Measurements from ENCODE around the gene SLC27A1. TPM values are rescaled to one million over a fixed set of nuclear protein-coding genes. Genes with fewer than 3 reads are reported as not detected.

Gene SLC27A1
- total RNA-seq, 2 donors from 2014 or later, result 11.8 to 16.9 TPM

DNA sequence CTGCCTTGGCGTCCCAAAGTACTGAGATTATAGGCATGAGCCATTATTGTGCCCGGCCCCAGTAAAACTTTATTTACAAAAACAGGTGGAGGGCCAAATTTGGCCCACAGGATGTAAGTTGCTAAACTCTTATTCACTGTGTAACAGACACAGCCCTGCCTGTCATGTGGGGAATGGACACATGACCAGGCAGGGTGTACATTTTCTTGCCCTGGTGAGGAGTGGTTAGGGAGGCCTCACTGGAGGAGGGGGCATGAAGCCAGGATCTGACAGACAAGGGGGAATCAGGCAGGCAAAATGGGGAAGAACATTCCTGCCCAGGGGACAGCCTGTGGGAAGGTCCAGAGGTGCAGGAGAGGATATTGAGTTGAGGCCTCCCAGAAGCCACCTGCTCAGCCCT lies 33.7 kb downstream of the SLC27A1 start:
- H3K27me3 ChIP-seq (ENCODE audit: control insufficient read depth, insufficient read depth, low read length, poor library complexity, severe bottlenecking), result no peaks in the 10 kb centered on the region
- H3K36me3 ChIP-seq (ENCODE audit: control insufficient read depth, insufficient read depth, low read length), result no peaks in the 10 kb centered on the region
- no peak overlapping the region for H3K27ac ChIP-seq (ENCODE audit: low read depth, low read length)
- WGBS, 2 experiments (ENCODE audit: insufficient coverage in 1 of 2, insufficient read length in 1 of 2), result 95% methylated on average over 2 of the region's 2 CpGs; no CpG with 5 or more reads in 1 of the 2 experiments
- H3K4me1 ChIP-seq (ENCODE audit: control insufficient read depth, insufficient read depth, low read length), result no peaks in the 10 kb centered on the region
- TF ChIP-seq, protein P1, sequence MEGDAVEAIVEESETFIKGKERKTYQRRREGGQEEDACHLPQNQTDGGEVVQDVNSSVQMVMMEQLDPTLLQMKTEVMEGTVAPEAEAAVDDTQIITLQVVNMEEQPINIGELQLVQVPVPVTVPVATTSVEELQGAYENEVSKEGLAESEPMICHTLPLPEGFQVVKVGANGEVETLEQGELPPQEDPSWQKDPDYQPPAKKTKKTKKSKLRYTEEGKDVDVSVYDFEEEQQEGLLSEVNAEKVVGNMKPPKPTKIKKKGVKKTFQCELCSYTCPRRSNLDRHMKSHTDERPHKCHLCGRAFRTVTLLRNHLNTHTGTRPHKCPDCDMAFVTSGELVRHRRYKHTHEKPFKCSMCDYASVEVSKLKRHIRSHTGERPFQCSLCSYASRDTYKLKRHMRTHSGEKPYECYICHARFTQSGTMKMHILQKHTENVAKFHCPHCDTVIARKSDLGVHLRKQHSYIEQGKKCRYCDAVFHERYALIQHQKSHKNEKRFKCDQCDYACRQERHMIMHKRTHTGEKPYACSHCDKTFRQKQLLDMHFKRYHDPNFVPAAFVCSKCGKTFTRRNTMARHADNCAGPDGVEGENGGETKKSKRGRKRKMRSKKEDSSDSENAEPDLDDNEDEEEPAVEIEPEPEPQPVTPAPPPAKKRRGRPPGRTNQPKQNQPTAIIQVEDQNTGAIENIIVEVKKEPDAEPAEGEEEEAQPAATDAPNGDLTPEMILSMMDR (conservative IDR thresholded peaks at IDR 0.05), result no peak
- peaks cover 5% of the 10 kb centered on the region for H3K4me1 Mint-ChIP-seq
- peaks cover 7% of the 10 kb centered on the region for H3K36me3 Mint-ChIP-seq (ENCODE audit: low read depth)
- H3K27ac Mint-ChIP-seq, result no peak overlapping the region
- H3K4me3 ChIP-seq (ENCODE audit: low read length), result no peak overlapping the region
- H3K4me3 Mint-ChIP-seq, result no peak overlapping the region
- H3K27me3 Mint-ChIP-seq (ENCODE audit: insufficient read depth), result no peaks in the 10 kb centered on the region
- H3K9me3 ChIP-seq (ENCODE audit: control insufficient read depth, low read length), result no peaks in the 10 kb centered on the region
- DNase-seq, result no peak
- H3K9me3 Mint-ChIP-seq, result no peaks in the 10 kb centered on the region
- H3K9ac ChIP-seq (ENCODE audit: extremely low read depth, low read length, poor library complexity, severe bottlenecking), result no peak overlapping the region

DNA sequence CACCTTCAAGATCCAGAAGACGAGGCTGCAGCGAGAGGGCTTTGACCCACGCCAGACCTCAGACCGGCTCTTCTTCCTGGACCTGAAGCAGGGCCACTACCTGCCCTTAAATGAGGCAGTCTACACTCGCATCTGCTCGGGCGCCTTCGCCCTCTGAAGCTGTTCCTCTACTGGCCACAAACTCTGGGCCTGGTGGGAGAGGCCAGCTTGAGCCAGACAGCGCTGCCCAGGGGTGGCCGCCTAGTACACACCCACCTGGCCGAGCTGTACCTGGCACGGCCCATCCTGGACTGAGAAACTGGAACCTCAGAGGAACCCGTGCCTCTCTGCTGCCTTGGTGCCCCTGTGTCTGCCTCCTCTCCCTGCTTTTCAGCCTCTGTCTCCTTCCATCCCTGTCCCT lies 34.1 kb downstream of the SLC27A1 start:
- Histone ChIP-seq H3K4me3 (ENCODE audit: low read length) (no peak overlapping the region), H3K27me3 (ENCODE audit: control insufficient read depth, insufficient read depth, low read length, poor library complexity, severe bottlenecking) (no peaks in the 10 kb centered on the region), H3K4me1 (ENCODE audit: control insufficient read depth, insufficient read depth, low read length) (no peaks in the 10 kb centered on the region), H3K9me3 (ENCODE audit: control insufficient read depth, low read length) (no peaks in the 10 kb centered on the region), H3K36me3 (ENCODE audit: control insufficient read depth, insufficient read depth, low read length) (no peaks in the 10 kb centered on the region), H3K27ac (ENCODE audit: low read depth, low read length) (no peak overlapping the region), H3K9ac (ENCODE audit: extremely low read depth, low read length, poor library complexity, severe bottlenecking) (no peak overlapping the region)
- H3K4me1 Mint-ChIP-seq, result peaks cover 5% of the 10 kb centered on the region
- no peak for DNase-seq
- peaks cover 7% of the 10 kb centered on the region for H3K36me3 Mint-ChIP-seq (ENCODE audit: low read depth)
- whole genome bisulfite sequencing, 2 experiments (ENCODE audit: insufficient coverage in 1 of 2, insufficient read length in 1 of 2), result 92 to 93% methylated on average over 7 to 13 of the region's 13 CpGs
- H3K9me3 Mint-ChIP-seq, result no peaks in the 10 kb centered on the region
- H3K27me3 Mint-ChIP-seq (ENCODE audit: insufficient read depth), result no peaks in the 10 kb centered on the region
- H3K27ac Mint-ChIP-seq, result peak overlapping the region; percentile 35
- no peak overlapping the region for H3K4me3 Mint-ChIP-seq
- TF ChIP-seq, protein P1 (conservative IDR thresholded peaks at IDR 0.05), result no peak

DNA sequence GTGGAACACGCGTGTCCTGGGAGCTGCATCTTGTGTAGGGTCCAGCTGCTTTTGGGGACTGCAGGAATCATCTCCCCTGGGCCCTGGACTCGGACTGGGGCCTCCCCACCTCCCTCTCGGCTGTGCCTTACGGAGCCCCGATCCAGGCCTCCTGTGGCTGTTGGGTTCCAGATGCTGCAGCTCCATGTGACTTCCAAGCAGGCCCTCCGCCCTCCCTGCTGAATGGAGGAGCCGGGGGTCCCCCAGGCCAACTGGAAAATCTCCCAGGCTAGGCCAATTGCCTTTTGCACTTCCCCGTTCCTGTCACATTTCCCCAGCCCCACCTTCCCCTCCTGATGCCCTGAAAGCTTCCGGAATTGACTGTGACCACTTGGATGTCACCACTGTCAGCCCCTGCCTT lies 34.9 kb downstream of the SLC27A1 start:
- H3K9me3 ChIP-seq (ENCODE audit: control insufficient read depth, low read length), result no peaks in the 10 kb centered on the region
- no peak overlapping the region for H3K27ac ChIP-seq (ENCODE audit: low read depth, low read length)
- Mint-ChIP-seq H3K27me3 (ENCODE audit: insufficient read depth) (no peaks in the 10 kb centered on the region), H3K27ac (no peak overlapping the region), H3K4me3 (no peak overlapping the region), H3K4me1 (no peaks in the 10 kb centered on the region), H3K9me3 (no peaks in the 10 kb centered on the region), H3K36me3 (ENCODE audit: low read depth) (peaks cover 7% of the 10 kb centered on the region)
- no peaks in the 10 kb centered on the region for H3K36me3 ChIP-seq (ENCODE audit: control insufficient read depth, insufficient read depth, low read length)
- H3K27me3 ChIP-seq (ENCODE audit: control insufficient read depth, insufficient read depth, low read length, poor library complexity, severe bottlenecking), result no peaks in the 10 kb centered on the region
- no peak for DNase-seq
- H3K9ac ChIP-seq (ENCODE audit: extremely low read depth, low read length, poor library complexity, severe bottlenecking), result no peak overlapping the region
- 79% methylated on average over 8 to 10 of the region's 10 CpGs for WGBS, 2 experiments (ENCODE audit: insufficient coverage in 1 of 2, insufficient read length in 1 of 2)
- no peak overlapping the region for H3K4me3 ChIP-seq (ENCODE audit: low read length)
- TF ChIP-seq, protein P1 (conservative IDR thresholded peaks at IDR 0.05), result no peak
- no peaks in the 10 kb centered on the region for H3K4me1 ChIP-seq (ENCODE audit: control insufficient read depth, insufficient read depth, low read length)
